GM21447 (cell line): ENCODE data around the gene TGFB1I1.
"Not testable (repeated sequence)": the region's sequence is repeated elsewhere in the genome, so short reads cannot be mapped to it uniquely, and the experiment has no call there.

ENCODE experiments used
- ATAC-seq: cut with Tn5 transposase; IDR thresholded peaks from one replicate; pipeline ENCODE4 v1.9.1; 2021; ENCODE audit not compliant: unreplicated experiment

TGFB1I1 gene

DNA sequence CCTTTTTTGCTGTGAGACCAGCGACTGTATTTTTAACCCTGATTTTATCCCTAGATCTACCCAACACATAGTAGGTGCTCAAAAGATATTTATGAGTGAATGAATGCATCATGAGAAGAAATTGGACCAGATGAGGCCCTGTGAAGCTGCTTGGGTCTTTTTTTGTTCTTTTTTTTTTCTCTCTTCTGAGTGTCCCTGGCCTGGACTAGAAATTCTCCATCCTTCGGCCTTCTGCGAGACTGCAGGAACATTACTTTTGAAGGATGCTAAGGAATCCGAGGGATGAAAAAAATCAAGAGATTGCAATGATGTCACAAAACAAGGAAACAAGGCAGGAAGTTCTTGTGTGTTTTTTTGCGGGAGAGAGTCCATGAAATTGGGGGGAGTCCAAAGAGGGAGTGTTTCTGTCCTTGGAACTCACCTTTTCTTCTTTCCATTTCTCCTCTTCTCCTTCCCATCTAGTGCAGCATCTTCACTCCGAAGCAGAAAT lies 36.8 kb downstream of the TGFB1I1 start:
- ATAC-seq: no peak

DNA sequence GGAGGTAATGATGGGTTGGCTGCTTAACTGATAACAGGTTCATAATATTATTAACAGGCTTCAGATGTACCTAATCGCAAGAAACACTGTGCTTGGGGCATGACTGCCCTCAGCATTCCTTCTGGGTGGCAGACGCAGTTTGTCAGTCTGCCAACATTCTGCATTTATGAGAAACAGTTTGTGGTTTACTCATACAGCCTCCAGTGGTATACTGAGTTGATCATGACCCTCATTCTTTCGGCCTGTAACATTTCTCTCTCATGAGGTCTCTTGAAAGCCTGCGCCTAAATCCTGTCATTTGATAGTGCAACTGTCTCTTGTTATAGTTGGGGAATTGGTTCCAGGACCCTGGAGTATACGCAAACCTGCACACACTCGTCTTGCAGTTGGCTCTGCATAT lies 41.2 kb downstream of the TGFB1I1 start:
- no peak for ATAC-seq

DNA sequence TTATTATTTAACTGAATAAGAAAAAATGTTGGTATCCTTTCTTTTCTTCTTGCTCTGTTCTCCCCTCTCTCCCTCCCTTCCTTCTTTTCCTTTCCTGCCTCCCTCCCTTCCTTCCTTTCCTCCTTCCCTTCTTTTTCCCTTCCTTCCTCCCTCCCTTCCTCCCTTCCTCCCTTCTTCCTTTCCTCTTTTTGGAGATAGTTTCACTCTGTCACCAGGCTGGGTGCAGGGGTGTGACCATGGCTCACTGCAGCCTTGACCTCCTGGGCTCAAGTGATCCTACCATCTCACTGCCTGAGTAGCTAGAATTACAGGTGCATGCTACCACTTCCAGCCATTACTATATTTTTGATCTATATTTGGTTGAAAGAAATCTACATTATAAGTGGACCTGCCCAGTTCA lies 41.9 kb downstream of the TGFB1I1 start:
- no peak for ATAC-seq

DNA sequence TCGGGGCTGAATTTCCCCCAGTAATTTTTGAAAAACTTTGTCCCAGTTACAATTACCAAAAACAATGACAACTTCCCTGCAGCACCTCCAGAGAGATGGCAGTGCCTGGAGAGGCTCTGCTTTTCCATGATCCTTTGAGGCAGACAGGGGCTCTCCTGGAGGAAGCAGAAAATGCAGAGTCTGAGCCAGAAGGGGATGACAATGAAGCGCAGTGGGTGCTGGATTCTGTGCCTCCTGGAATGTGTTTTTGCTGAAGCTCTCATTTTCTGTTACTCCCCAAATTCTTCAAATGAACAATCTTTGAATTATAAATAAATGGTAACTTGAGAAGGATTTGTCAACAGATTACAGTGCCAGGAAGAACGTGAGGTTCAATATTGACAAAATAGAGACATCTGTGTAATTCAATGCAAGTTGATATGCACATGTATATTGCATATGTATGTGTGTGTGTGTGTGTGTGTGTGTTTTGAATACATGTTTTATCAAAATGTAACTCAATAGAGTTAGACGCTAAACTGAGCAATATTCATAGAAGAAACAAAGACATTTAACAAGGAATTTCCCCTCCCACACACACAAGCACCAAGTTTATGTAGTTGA lies 45.9 kb downstream of the TGFB1I1 start:
- no peak for ATAC-seq

DNA sequence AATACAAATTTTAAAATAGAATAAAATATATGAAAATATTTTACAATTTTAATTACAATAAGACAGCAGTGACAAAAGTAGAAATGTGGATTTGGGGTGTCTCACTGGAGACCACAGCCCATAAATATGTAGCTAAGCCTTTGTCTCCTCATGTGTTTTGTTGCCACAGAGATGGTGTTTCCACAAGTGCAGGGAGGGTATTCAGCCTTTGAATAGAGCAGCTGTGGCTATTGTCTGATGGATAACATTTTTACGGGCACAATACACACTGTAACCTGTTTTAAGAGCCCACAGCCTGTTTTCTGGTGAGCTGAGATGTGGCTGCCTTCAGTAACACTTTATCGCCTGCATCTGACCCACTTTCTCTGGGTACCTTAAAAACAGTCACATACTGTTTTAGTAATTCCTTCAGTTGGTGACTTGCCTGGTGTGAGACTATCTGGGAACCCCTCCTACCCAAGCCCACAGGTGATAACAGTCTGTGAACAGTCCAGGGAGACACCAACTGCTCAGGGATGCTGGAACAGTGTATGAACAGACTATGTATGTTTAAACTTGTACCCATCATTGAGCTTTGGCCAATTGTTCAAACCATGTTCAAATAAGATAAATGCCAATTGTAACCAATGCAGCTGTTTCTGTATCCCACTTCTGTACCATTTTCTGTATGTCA lies 47.9 kb downstream of the TGFB1I1 start:
- no peak for ATAC-seq

DNA sequence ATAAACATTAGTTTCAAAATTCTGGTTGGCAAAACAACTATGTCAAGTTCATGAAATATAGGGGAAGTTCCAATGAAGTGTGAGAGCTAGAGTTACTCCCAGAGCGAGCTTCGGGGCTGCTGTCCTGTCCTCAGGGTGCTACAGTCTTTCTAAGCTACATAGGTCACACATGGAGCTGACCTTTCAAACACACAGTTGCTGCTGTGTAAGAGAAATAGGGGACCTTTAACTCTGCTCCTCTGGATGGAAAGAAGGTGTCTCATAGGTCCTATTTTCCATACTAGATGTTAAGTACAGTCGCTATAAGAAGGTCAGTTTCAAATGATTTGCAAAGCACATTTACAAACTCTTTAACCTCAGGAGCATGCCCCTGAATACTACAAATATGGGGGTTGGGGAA lies 49.4 kb downstream of the TGFB1I1 start:
- ATAC-seq: no peak

DNA sequence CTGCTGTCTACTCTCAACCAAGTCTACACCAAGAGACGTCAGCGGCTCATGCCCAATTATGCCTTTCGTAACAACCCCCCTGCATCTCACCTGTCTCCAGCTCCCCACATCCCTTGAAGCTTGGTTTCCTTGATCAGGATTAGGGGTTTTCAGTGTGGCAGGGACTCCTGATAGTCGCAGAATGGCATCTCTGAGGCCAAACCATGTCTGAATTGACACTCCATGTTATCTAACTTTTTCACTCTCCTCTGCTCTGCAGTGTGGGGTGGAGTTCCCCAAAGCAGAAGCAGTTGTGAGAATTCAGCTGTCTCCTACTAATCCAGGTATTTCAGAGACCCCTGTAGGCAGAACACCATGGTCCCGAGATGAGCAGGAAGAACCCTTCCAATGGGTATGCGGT lies 50.1 kb downstream of the TGFB1I1 start:
- no peak for ATAC-seq

DNA sequence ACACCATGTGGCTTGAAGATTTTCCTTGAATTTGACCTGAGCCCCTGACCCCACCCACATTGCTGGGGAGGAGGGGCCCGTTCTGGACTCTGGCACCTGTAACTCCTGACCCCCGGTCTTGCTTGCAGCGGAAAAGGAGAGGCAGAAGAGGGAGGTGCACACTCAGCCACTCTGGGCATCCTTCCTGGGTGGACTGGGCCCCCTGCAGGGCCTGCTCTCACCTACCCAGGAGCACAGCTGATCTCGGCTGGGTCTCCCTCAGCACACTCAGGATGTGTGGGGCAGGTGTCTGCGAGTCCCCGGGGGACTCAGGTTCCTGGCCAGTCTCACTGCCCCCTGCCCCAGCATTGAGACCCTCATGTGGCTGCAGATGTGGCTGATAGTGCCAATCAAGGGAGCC lies 51.8 kb downstream of the TGFB1I1 start:
- not testable (repeated sequence) for ATAC-seq

DNA sequence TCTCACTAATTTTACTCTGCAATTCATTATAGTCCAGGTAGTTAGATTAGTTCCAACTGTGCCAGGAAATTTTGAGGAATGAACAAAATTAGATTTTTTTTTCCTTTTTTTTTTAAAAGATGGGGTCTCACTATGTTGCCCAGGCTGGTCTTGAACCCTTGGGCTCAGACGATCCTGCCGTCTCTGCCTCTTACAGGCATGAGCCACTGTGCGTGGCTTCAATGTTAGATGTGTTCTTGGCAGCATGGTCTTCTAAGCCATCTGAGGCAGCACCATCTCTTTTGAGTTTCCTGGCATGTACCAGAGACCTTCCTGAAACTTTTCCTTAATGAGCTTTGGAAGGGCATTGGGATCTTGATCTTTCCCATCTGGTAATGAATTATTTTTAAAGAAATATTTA lies 53.2 kb downstream of the TGFB1I1 start:
- ATAC-seq: no peak
